Liver (tissue), 9 donors: Measurements from ENCODE around the gene C19orf67. TPM values are rescaled to one million over a fixed set of nuclear protein-coding genes. Genes with fewer than 3 reads are reported as not detected.
A peak's percentile ranks its signal among the peaks of the same experiment; 100 is the strongest.

ENCODE experiments used
- DNase-seq: peaks from one replicate; pipeline ENCODE4 v3.0.0-alpha.2; 2017; ENCODE audit warnings: low spot score
- H3K27ac ChIP-seq, 2 donors: one replicate each; pipeline ENCODE4 v1.7.0; 2013; ENCODE audit warnings: inconsistent platforms in 2 of 2, low read length in 2 of 2, control low read depth in 1 of 2, low read depth in 1 of 2, mild to moderate bottlenecking in 1 of 2
- H3K27me3 ChIP-seq, 4 donors: one replicate each; pipeline versions ENCODE4 v1.6.1 to v1.7.0; 2013; ENCODE audit warnings: low read length in 3 of 4, inconsistent platforms in 1 of 4, mild to moderate bottlenecking in 1 of 4, moderate library complexity in 1 of 4; ENCODE audit not compliant: control insufficient read depth in 4 of 4, insufficient read depth in 4 of 4
- H3K36me3 ChIP-seq, 4 donors: one replicate each; pipeline versions ENCODE4 v1.6.1 to v1.7.0; 2013; ENCODE audit warnings: low read length in 3 of 4, mild to moderate bottlenecking in 3 of 4, low read depth in 1 of 4, moderate library complexity in 1 of 4; ENCODE audit not compliant: control insufficient read depth in 4 of 4, insufficient read depth in 3 of 4
- H3K4me1 ChIP-seq, 4 donors: one replicate each; pipeline versions ENCODE4 v1.6.1 to v1.7.0; 2013; ENCODE audit warnings: low read length in 3 of 4, mild to moderate bottlenecking in 3 of 4, moderate library complexity in 1 of 4; ENCODE audit not compliant: control insufficient read depth in 4 of 4, insufficient read depth in 4 of 4
- H3K4me3 ChIP-seq, 3 donors: one replicate each; pipeline versions ENCODE4 v1.6.1 to v1.7.0; 2013; ENCODE audit warnings: low read length in 3 of 3, control low read depth in 1 of 3, low read depth in 1 of 3, mild to moderate bottlenecking in 1 of 3
- H3K9ac ChIP-seq, 2 donors: one replicate each; pipeline ENCODE4 v1.7.0; 2013; ENCODE audit warnings: low read length in 2 of 2, mild to moderate bottlenecking in 2 of 2, moderate library complexity in 2 of 2, control low read depth in 1 of 2, low read depth in 1 of 2
- H3K9me3 ChIP-seq, 4 donors: one replicate each; pipeline versions ENCODE4 v1.6.1 to v1.7.0; 2013; ENCODE audit warnings: low read length in 3 of 4; ENCODE audit not compliant: control insufficient read depth in 4 of 4
- ATF3 ChIP-seq: IDR thresholded peaks from 2 replicates; pipeline ENCODE4 v1.6.1; 2016; ENCODE audit warnings: antibody characterized with exemption
- CTCF ChIP-seq: fragments of 150-350 bp; IDR thresholded peaks from 2 replicates; pipeline ENCODE4 v1.5.1; 2017; ENCODE audit warnings: improper control_type of control experiment, low read depth, low read length; ENCODE audit not compliant: missing input control
- EGR1 ChIP-seq, 2 donors: IDR thresholded peaks; 2 replicates each; pipeline ENCODE4 v1.6.1; 2016 to 2018; ENCODE audit warnings: antibody characterized with exemption in 2 of 2, low read depth in 2 of 2
- FOXA1 ChIP-seq: IDR thresholded peaks from 2 replicates; pipeline ENCODE4 v1.6.1; 2016; ENCODE audit warnings: antibody characterized with exemption
- FOXA2 ChIP-seq: IDR thresholded peaks from 2 replicates; pipeline ENCODE4 v1.6.1; 2016; ENCODE audit warnings: antibody characterized with exemption
- GABPA ChIP-seq, 2 donors: IDR thresholded peaks in 1 of 2; conservative IDR thresholded peaks in 1 of 2; 2 replicates each; pipeline ENCODE4 v1.6.1; 2016; ENCODE audit warnings: antibody characterized with exemption in 2 of 2, mild to moderate bottlenecking in 1 of 2, moderate library complexity in 1 of 2
- HNF4A ChIP-seq, 2 donors: conservative IDR thresholded peaks; 2 replicates each; pipeline ENCODE4 v1.6.1; 2016; ENCODE audit warnings: antibody characterized with exemption in 2 of 2, mild to moderate bottlenecking in 2 of 2
- HNF4G ChIP-seq: IDR thresholded peaks from 2 replicates; pipeline ENCODE4 v1.6.1; 2016; ENCODE audit warnings: antibody characterized with exemption
- JUND ChIP-seq, 2 donors: IDR thresholded peaks; 2 replicates each; pipeline ENCODE4 v1.6.1; 2016; ENCODE audit warnings: antibody characterized with exemption in 2 of 2
- MAX ChIP-seq: IDR thresholded peaks from 2 replicates; pipeline ENCODE4 v1.6.1; 2016; ENCODE audit warnings: antibody characterized with exemption
- NR2F2 ChIP-seq: IDR thresholded peaks from 2 replicates; pipeline ENCODE4 v1.6.1; 2016; ENCODE audit warnings: antibody characterized with exemption
- RAD21 ChIP-seq, 2 donors: IDR thresholded peaks; 2 replicates each; pipeline ENCODE4 v1.6.1; 2016; ENCODE audit warnings: antibody characterized with exemption in 2 of 2, mild to moderate bottlenecking in 2 of 2
- REST ChIP-seq: IDR thresholded peaks from 2 replicates; pipeline ENCODE4 v1.6.1; 2016; ENCODE audit warnings: antibody characterized with exemption, mild to moderate bottlenecking
- RXRA ChIP-seq, 2 donors: IDR thresholded peaks; 2 replicates each; pipeline ENCODE4 v1.6.1; 2017 to 2018; ENCODE audit warnings: antibody characterized with exemption in 2 of 2, mild to moderate bottlenecking in 1 of 2
- SP1 ChIP-seq: IDR thresholded peaks from 2 replicates; pipeline ENCODE4 v1.6.1; 2018; ENCODE audit warnings: antibody characterized with exemption, mild to moderate bottlenecking
- TAF1 ChIP-seq: conservative IDR thresholded peaks from 2 replicates; pipeline ENCODE4 v1.6.1; 2016; ENCODE audit warnings: antibody characterized with exemption, mild to moderate bottlenecking
- YY1 ChIP-seq: IDR thresholded peaks from 2 replicates; pipeline ENCODE4 v1.6.1; 2016; ENCODE audit warnings: antibody characterized with exemption, mild to moderate bottlenecking
- ZBTB33 ChIP-seq: IDR thresholded peaks from 2 replicates; pipeline ENCODE4 v1.6.1; 2016; ENCODE audit warnings: antibody characterized with exemption
- WGBS: extraction: QIAGEN DNeasy Blood & Tissue Kit; methylation state at CpG from one replicate; pipeline ENCODE4 v1.1.7; 2013; 5-methylcytosine and 5-hydroxymethylcytosine counted together
- polyA plus RNA-seq, 2 donors: library from polyadenylated mRNA; stranded (reverse) in 1 of 2; unstranded in 1 of 2; fragments of 200-250 nt in 1 of 2; fragments of >200 nt in 1 of 2; fragmentation: Nextera tagmentation in 1 of 2; extraction: Ambion mirVana in 1 of 2; gene quantifications; one replicate each; pipeline versions ENCODE4 v1.2.1 to v1.2.3, GENCODE V29; 2013 to 2015
- total RNA-seq, 2 donors: library from RNA; depleted of rRNA; stranded (reverse); fragments of >200 nt; gene quantifications; one replicate each; pipeline ENCODE4 v1.2.3, GENCODE V29; 2014
- donor health status: healthy.
- donor health status: healthy.
- donor health status: healthy.
- donor health status: healthy.
- donor health status: healthy.

The C19orf67 gene
- total and polyA plus RNA-seq, 4 donors, result 0.25 TPM; not detected in 3

- no peak for TF ChIP-seq RAD21 (IDR thresholded peaks at IDR 0.05)
- no peak for TF ChIP-seq ATF3
- no peak for TF ChIP-seq HNF4G
These were observed 34.3 kb upstream of the C19orf67 start (continued) for GRCh38 chr19:14119644-14120496.

- H3K4me3 ChIP-seq, result peak overlapping the region; percentile 3 to 72 (median 39)
- H3K27me3 ChIP-seq, result no peaks in the 10 kb centered on the region
- TF ChIP-seq ATF3 (no peak), HNF4A (conservative IDR thresholded peaks at IDR 0.05) (peak in 1 of 2 donors; percentile 5), TAF1 (no peak), NR2F2 (no peak), RXRA (IDR thresholded peaks at IDR 0.05) (no peak)
- DNase-seq, result no peak
- 24% methylated on average over 3 of the region's 3 CpGs for WGBS
- H3K9me3 ChIP-seq, result no peaks in the 10 kb centered on the region
- peak overlapping the region; percentile 44 to 69 for H3K9ac ChIP-seq
- H3K27ac ChIP-seq, result peak overlapping the region; percentile 93 to 100
- peaks cover 0 to 42% (median 36%) of the 10 kb centered on the region in 4 donors for H3K4me1 ChIP-seq
- H3K36me3 ChIP-seq, result no peaks in the 10 kb centered on the region
These were observed 33.6 kb upstream of the C19orf67 start for GRCh38 chr19:14119146-14119545.

- Histone ChIP-seq H3K27ac (peak overlapping the region; percentile 93 to 100), H3K9me3 (no peaks in the 10 kb centered on the region), H3K27me3 (no peaks in the 10 kb centered on the region), H3K9ac (peak overlapping the region; percentile 73 to 93), H3K4me3 (peak overlapping the region; percentile 39 to 72 (median 53)), H3K36me3 (no peaks in the 10 kb centered on the region), H3K4me1 (peaks cover 3 to 50% (median 43%) of the 10 kb centered on the region in 4 donors)
- peak; percentile 57 for DNase-seq
- 2% methylated on average over 61 of the region's 61 CpGs for WGBS
- TF ChIP-seq HNF4A (conservative IDR thresholded peaks at IDR 0.05) (peak in 1 of 2 donors; percentile 15), RXRA (IDR thresholded peaks at IDR 0.05) (peak; percentile 51 to 65), JUND (IDR thresholded peaks at IDR 0.05) (peak in 1 of 2 donors; percentile 15), RAD21 (IDR thresholded peaks at IDR 0.05) (no peak), MAX (peak; percentile 40), YY1 (peak; percentile 78), HNF4G (no peak), SP1 (peak; percentile 72), NR2F2 (no peak), CTCF (no peak), FOXA1 (no peak), ATF3 (no peak), FOXA2 (no peak), GABPA (IDR thresholded peaks at IDR 0.05 in 1 of 2, conservative IDR thresholded peaks at IDR 0.05 in 1 of 2) (peak in 1 of 2 donors; percentile 24), REST (peak; percentile 7), ZBTB33 (no peak), EGR1 (IDR thresholded peaks at IDR 0.05; ENCODE audit: low read depth in 2 of 2) (no peak), TAF1 (peak; percentile 1)
These were observed 32.8 kb upstream of the C19orf67 start for GRCh38 chr19:14118165-14119051.
